Epithelial cell of esophagus (primary cell): ENCODE measurements around the gene UBE3C.

ENCODE experiments used
- DNase-seq: peaks from one replicate; pipeline ENCODE4 v3.0.0; 2010; ENCODE audit warnings: low read depth
- H3K4me3 ChIP-seq: 2 replicates; pipeline ENCODE4 v1.5.1; 2011; ENCODE audit warnings: mild to moderate bottlenecking, low read length, control low read depth
- CTCF ChIP-seq: IDR thresholded peaks from 2 replicates; pipeline ENCODE4 v1.5.1; 2011; ENCODE audit warnings: low read depth, mild to moderate bottlenecking, low read length, control low read depth, inconsistent platforms; ENCODE audit not compliant: insufficient read depth; ENCODE audit errors: missing control alignments

The UBE3C gene

GRCh38 chr7:157177333-157177982 lies 38.7 kb downstream of the UBE3C start:
- no peak for DNase-seq
- no peak overlapping the region for H3K4me3 ChIP-seq
- TF ChIP-seq CTCF: no peak

GRCh38 chr7:157177983-157178381 lies 39.3 kb downstream of the UBE3C start:
- TF ChIP-seq CTCF: no peak

GRCh38 chr7:157183832-157184231 lies 45.1 kb downstream of the UBE3C start:
- no peak overlapping the region for H3K4me3 ChIP-seq
- no peak for TF ChIP-seq CTCF
- no peak for DNase-seq

More at GRCh38 chr7:157177983-157178381, 39.3 kb downstream of the UBE3C start:
- H3K4me3 ChIP-seq: no peak overlapping the region
- no peak for DNase-seq

- no peak for DNase-seq
- no peak overlapping the region for H3K4me3 ChIP-seq
- no peak for TF ChIP-seq CTCF
Measured at GRCh38 chr7:157188091-157188665, 49.5 kb downstream of the UBE3C start.

GRCh38 chr7:157189405-157189804 lies 50.7 kb downstream of the UBE3C start:
- H3K4me3 ChIP-seq: no peak overlapping the region
- DNase-seq: no peak
- no peak for TF ChIP-seq CTCF

GRCh38 chr7:157192861-157193260 lies 54.1 kb downstream of the UBE3C start:
- no peak for TF ChIP-seq CTCF
- DNase-seq: no peak

GRCh38 chr7:157193274-157193673 lies 54.5 kb downstream of the UBE3C start:
- no peak overlapping the region for H3K4me3 ChIP-seq
- DNase-seq: no peak
- TF ChIP-seq CTCF: no peak

More at GRCh38 chr7:157192861-157193260, 54.1 kb downstream of the UBE3C start:
- no peak overlapping the region for H3K4me3 ChIP-seq
